K562 (cell line): ENCODE results near the gene HS2ST1.

Experiments used
- EZH2 ChIP-seq: IDR thresholded peaks from 2 replicates; pipeline ENCODE4 v1.6.1; 2012; ENCODE audit warnings: low read depth, mild to moderate bottlenecking, inconsistent platforms, low read length, borderline replicate concordance
- SIN3A ChIP-seq, 2 experiments: fragments of 150-350 bp in 1 of 2; IDR thresholded peaks; 2 replicates each; pipeline ENCODE4 v1.6.1; 2011 to 2016; ENCODE audit warnings: borderline replicate concordance in 2 of 2, low read depth in 2 of 2, low read length in 2 of 2, mild to moderate bottlenecking in 2 of 2, moderate library complexity in 2 of 2; ENCODE audit not compliant: control insufficient read depth in 1 of 2
- TF ChIP-seq, protein P1 (sequence below): IDR thresholded peaks from 3 replicates; pipeline ENCODE4 v1.6.1; 2011; ENCODE audit warnings: borderline replicate concordance, mild to moderate bottlenecking; ENCODE audit not compliant: insufficient read length, insufficient read depth
- TF ChIP-seq, protein P2 (sequence below): sonication (generic); formaldehyde crosslinking; IDR thresholded peaks from 2 replicates; pipeline ENCODE4 v1.8.0; 2023; ENCODE audit warnings: mild to moderate bottlenecking, missing genetic modification reagents

DNA sequence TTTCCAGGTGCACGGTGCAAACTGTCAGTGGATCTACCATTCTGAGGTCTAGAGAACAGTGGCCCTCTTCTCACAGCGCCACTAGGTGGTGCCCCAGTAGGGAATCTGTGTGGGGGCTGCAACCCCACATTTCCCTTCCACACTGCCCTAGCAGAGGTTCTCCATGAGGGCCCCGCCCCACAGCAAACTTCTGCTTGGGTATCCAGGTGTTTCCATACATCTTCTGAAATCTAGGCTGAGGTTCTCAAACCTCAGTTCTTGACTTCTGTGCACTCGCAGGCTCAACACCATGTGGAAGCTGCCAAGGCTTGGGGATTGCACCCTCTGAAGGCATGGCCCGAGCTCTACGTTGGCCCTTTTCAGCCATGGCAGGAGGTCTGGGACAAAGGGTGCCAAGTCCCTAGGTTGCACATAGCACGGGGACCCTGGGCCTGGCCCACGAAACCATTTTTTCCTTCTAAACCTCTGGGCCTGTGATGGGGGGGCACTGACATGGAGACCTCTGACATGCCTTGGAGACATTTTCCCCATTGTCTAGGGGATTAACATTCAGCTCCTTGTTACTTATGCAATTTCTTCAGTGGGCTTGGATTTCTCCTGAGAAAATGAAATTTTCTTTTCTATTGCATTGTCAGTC is 10.0 kb downstream of the HS2ST1 start:
- TF ChIP-seq SIN3A (IDR thresholded peaks at IDR 0.05; ENCODE audit: borderline replicate concordance in 2 of 2, control insufficient read depth in 1 of 2, low read depth in 2 of 2, low read length in 2 of 2) (no peak), EZH2 (no peak)
- TF ChIP-seq, protein P1, sequence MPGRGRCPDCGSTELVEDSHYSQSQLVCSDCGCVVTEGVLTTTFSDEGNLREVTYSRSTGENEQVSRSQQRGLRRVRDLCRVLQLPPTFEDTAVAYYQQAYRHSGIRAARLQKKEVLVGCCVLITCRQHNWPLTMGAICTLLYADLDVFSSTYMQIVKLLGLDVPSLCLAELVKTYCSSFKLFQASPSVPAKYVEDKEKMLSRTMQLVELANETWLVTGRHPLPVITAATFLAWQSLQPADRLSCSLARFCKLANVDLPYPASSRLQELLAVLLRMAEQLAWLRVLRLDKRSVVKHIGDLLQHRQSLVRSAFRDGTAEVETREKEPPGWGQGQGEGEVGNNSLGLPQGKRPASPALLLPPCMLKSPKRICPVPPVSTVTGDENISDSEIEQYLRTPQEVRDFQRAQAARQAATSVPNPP: no peak
- TF ChIP-seq, protein P2, sequence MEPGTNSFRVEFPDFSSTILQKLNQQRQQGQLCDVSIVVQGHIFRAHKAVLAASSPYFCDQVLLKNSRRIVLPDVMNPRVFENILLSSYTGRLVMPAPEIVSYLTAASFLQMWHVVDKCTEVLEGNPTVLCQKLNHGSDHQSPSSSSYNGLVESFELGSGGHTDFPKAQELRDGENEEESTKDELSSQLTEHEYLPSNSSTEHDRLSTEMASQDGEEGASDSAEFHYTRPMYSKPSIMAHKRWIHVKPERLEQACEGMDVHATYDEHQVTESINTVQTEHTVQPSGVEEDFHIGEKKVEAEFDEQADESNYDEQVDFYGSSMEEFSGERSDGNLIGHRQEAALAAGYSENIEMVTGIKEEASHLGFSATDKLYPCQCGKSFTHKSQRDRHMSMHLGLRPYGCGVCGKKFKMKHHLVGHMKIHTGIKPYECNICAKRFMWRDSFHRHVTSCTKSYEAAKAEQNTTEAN (CRISPR knock-in tag): no peak
